Heart left ventricle (tissue), 16 donors: Measurements from ENCODE around the gene F2RL2. TPM values are rescaled to one million over a fixed set of nuclear protein-coding genes. Genes with fewer than 3 reads are reported as not detected.
A peak's percentile ranks its signal among the peaks of the same experiment; 100 is the strongest.

Experiments
- ATAC-seq, 4 donors: fragments of 200-7000 bp; cut with Tn5 transposase; one replicate each; pipeline ENCODE4 v1.9.1; 2020 to 2022; ENCODE audit warnings: moderate library complexity in 4 of 4, mild to moderate bottlenecking in 3 of 4, moderate number of reproducible peaks in 1 of 4
- DNase-seq, 5 donors: peaks; one replicate each; pipeline ENCODE4 v3.0.0-alpha.2; 2020
- H3K27ac ChIP-seq, 12 donors: fragments of 200-600 bp; sonication (generic) in 4 of 12; one replicate each; pipeline versions ENCODE4 v1.5.0 to v1.8.0; 2016 to 2022; ENCODE audit warnings: mild to moderate bottlenecking in 2 of 12
- H3K27me3 ChIP-seq, 9 donors: fragments of 200-600 bp; sonication (generic) in 2 of 9; one replicate each; pipeline versions ENCODE4 v1.5.1 to v1.8.0; 2016 to 2022; ENCODE audit warnings: mild to moderate bottlenecking in 3 of 9
- H3K36me3 ChIP-seq, 9 donors: fragments of 200-600 bp; sonication (generic) in 2 of 9; one replicate each; pipeline versions ENCODE4 v1.5.0 to v1.8.0; 2018 to 2022; ENCODE audit warnings: mild to moderate bottlenecking in 2 of 9
- H3K4me1 ChIP-seq, 12 donors: fragments of 200-600 bp; sonication (generic) in 4 of 12; one replicate each; pipeline versions ENCODE4 v1.5.0 to v1.8.0; 2016 to 2022; ENCODE audit warnings: mild to moderate bottlenecking in 3 of 12
- H3K4me3 ChIP-seq, 12 donors: fragments of 200-600 bp; sonication (generic) in 4 of 12; one replicate each; pipeline versions ENCODE4 v1.5.0 to v1.8.0; 2017 to 2022; ENCODE audit warnings: mild to moderate bottlenecking in 9 of 12, moderate library complexity in 4 of 12
- H3K9me3 ChIP-seq, 12 donors: fragments of 200-600 bp; sonication (generic) in 4 of 12; one replicate each; pipeline versions ENCODE4 v1.5.0 to v1.8.0; 2016 to 2022; ENCODE audit warnings: mild to moderate bottlenecking in 1 of 12
- CTCF ChIP-seq, 12 donors: fragments of 200-600 bp; sonication (generic) in 4 of 12; IDR thresholded peaks; one replicate each; pipeline versions ENCODE4 v1.5.0 to v1.8.0; 2018 to 2022; ENCODE audit warnings: antibody characterized with exemption in 12 of 12, mild to moderate bottlenecking in 5 of 12
- POLR2A ChIP-seq, 2 donors: fragments of 450-650 bp; IDR thresholded peaks; one replicate each; pipeline ENCODE4 v1.6.1; 2017; ENCODE audit warnings: antibody characterized with exemption in 2 of 2, mild to moderate bottlenecking in 2 of 2, moderate library complexity in 2 of 2
- WGBS, 4 donors: extraction: QIAGEN DNeasy Blood & Tissue Kit in 2 of 4; methylation state at CpG; one replicate each; pipeline versions ENCODE4 v1.1.5 to v1.1.7; 2013 to 2018; 5-methylcytosine and 5-hydroxymethylcytosine counted together
- intact Hi-C, 10 donors: fragments of 100-400 bp; cut with DNase I; formaldehyde crosslinking; loops; one replicate each; pipeline versions ENCODE4 v1.11.1 to v1.14.2; 2022
- polyA plus RNA-seq, 2 donors: library from polyadenylated mRNA; stranded (reverse); fragments of 200-250 nt; gene quantifications; one replicate each; pipeline ENCODE4 v1.2.3, GENCODE V29; 2013
- total RNA-seq, 9 donors: library from RNA; depleted of rRNA in 2 of 9; stranded (reverse); fragments of >200 nt in 2 of 9; fragmentation: NEBNext Ultra II Directional in 3 of 9; extraction: Animal tissue kit (Norgen Biotek cat#: 25700) in 3 of 9; gene quantifications; one replicate each; pipeline versions ENCODE4 v1.1.0 to v1.2.4, GENCODE V29; 2016 to 2023
- donor health status: ischemic (EF 13 %, LVEDD 7.1; RV severe dilation, severe dysfunction).
- donor health status: healthy with polysubstance abuse.
- donor health status: DM: no; HTN: yes; CAD: no.
- donor health status: DM: no; HTN: no; CAD: no.
- donor health status: ischemic (EF 25% LVEDD 6.9; RV normal size, moderate dysfunction).
- donor health status: ischemic (EF 25% LVEDD 5.7; RV mildly dilated, moderate dysfunction).
- donor health status: healthy.
- donor health status: DM: yes; HTN: yes; CAD: no.
- donor health status: ischemic (EF 35%, LVEDD 5.7; RV mildly dilated, moderate dysfunction).
- donor health status: nonischemic (EF 11% LVEDD 7.7; RV severe dilation, severe dysfunction).
- donor health status: DM: yes; HTN: yes; CAD: no.
- donor health status: PGD.
- donor health status: ischemic (EF 29% LVEDD 5.4; RV normal size, mild dysfunction).
- donor health status: nonischemic (EF 23%, LVEDD 6.1; RV moderate dilation, normal function).

The F2RL2 gene
- total and polyA plus RNA-seq, 11 donors, result 0.08 to 1.7 (median 0.52) TPM

GRCh38 chr5:76622076-76622475, 1.1 kb downstream of the F2RL2 start:
- Histone ChIP-seq H3K27ac (peak overlapping the region in 1 of 12 donors; percentile 38), H3K4me3 (peak overlapping the region in 5 of 12 donors; percentile 11 to 35 (median 30))

GRCh38 chr5:76620166-76620565, 3.0 kb downstream of the F2RL2 start:
- no peak for TF ChIP-seq CTCF (IDR thresholded peaks at IDR 0.05)
- TF ChIP-seq POLR2A (IDR thresholded peaks at IDR 0.05), result no peak
- H3K4me3 ChIP-seq, result no peak overlapping the region
- H3K36me3 ChIP-seq, result peaks cover 0 to 16% (median 0%) of the 10 kb centered on the region in 9 donors
- WGBS, 4 donors, result 89 to 95% (median 94%) methylated on average over 5 of the region's 5 CpGs
- ATAC-seq (no peak), DNase-seq (no peak)
- no peaks in the 10 kb centered on the region for H3K27me3 ChIP-seq
- intact Hi-C loops, result no loop called here
- H3K27ac ChIP-seq, result no peak overlapping the region
- H3K4me1 ChIP-seq, result peaks cover 0 to 7% (median 0%) of the 10 kb centered on the region in 12 donors
- H3K9me3 ChIP-seq, result no peaks in the 10 kb centered on the region

More at GRCh38 chr5:76622076-76622475, 1.1 kb downstream of the F2RL2 start:
- 84 to 92% (median 90%) methylated on average over 5 of the region's 5 CpGs for WGBS, 4 donors
- TF ChIP-seq CTCF (IDR thresholded peaks at IDR 0.05) (no peak), POLR2A (IDR thresholded peaks at IDR 0.05) (no peak)
- Histone ChIP-seq H3K9me3 (no peaks in the 10 kb centered on the region), H3K36me3 (peaks cover 0 to 11% (median 0%) of the 10 kb centered on the region in 9 donors), H3K27me3 (no peaks in the 10 kb centered on the region), H3K4me1 (peaks cover 0 to 15% (median 0%) of the 10 kb centered on the region in 12 donors)
- intact Hi-C loops, result no loop called here
- no peak for ATAC-seq
- DNase-seq, result no peak

- ATAC-seq, result no peak
- 68 to 81% (median 77%) methylated on average over 4 of the region's 4 CpGs for WGBS, 4 donors
- Histone ChIP-seq H3K4me1 (no peaks in the 10 kb centered on the region), H3K4me3 (no peak overlapping the region), H3K27me3 (no peaks in the 10 kb centered on the region), H3K36me3 (peaks cover 0 to 16% (median 0%) of the 10 kb centered on the region in 9 donors), H3K9me3 (no peaks in the 10 kb centered on the region), H3K27ac (no peak overlapping the region)
- intact Hi-C loops, result no loop called here
- no peak for TF ChIP-seq POLR2A (IDR thresholded peaks at IDR 0.05)
- no peak for TF ChIP-seq CTCF (IDR thresholded peaks at IDR 0.05)
- DNase-seq, result no peak
Measured at GRCh38 chr5:76617675-76618074, 5.5 kb downstream of the F2RL2 start.

GRCh38 chr5:76617229-76617628, 6.0 kb downstream of the F2RL2 start:
- 86 to 91% (median 88%) methylated on average over 4 of the region's 4 CpGs for WGBS, 4 donors
- Histone ChIP-seq H3K36me3 (peaks cover 0 to 16% (median 0%) of the 10 kb centered on the region in 9 donors), H3K4me1 (no peaks in the 10 kb centered on the region), H3K27me3 (no peaks in the 10 kb centered on the region), H3K4me3 (no peak overlapping the region), H3K9me3 (no peaks in the 10 kb centered on the region), H3K27ac (no peak overlapping the region)
- DNase-seq (no peak), ATAC-seq (no peak)
- TF ChIP-seq CTCF (IDR thresholded peaks at IDR 0.05) (no peak), POLR2A (IDR thresholded peaks at IDR 0.05) (no peak)
- intact Hi-C loops, result no loop called here
